ENCODE results near the gene USP17L10.
"Not testable (repeated sequence)": the region's sequence is repeated elsewhere in the genome, so short reads cannot be mapped to it uniquely, and the experiment has no call there.

The USP17L10 gene

GRCh38 chr4:9210357-9210756, at the start of gene USP17L10:
TSS of gene USP17L10 (plus strand) at chr4:9210657. CDS start at chr4:9210657, 0 bp downstream.
- not testable (repeated sequence) for DNase-seq (ENCODE audit: low read depth)

- not testable (repeated sequence) for DNase-seq (ENCODE audit: low read depth)
Measured at GRCh38 chr4:9165990-9166389, 44.5 kb upstream of the USP17L10 start.

GRCh38 chr4:9169791-9170459, 40.5 kb upstream of the USP17L10 start, which contains the start of gene FAM90A26:
TSS of gene FAM90A26 (plus strand) at chr4:9170409. CDS start at chr4:9173173, 2,764 bp downstream.
- not testable (repeated sequence) for DNase-seq (ENCODE audit: low read depth)

GRCh38 chr4:9214701-9215100, 4.2 kb downstream of the USP17L10 start:
- not testable (repeated sequence) for DNase-seq (ENCODE audit: low read depth)

- DNase-seq (ENCODE audit: low read depth): not testable (repeated sequence)
Measured at GRCh38 chr4:9215105-9215504, 4.6 kb downstream of the USP17L10 start, which contains the start of gene USP17L11. TSS of gene USP17L11 (plus strand) at chr4:9215405. CDS start at chr4:9215405, 0 bp downstream.

- DNase-seq (ENCODE audit: low read depth): not testable (repeated sequence)
Measured at GRCh38 chr4:9219852-9220251, 9.4 kb downstream of the USP17L10 start, which contains the start of gene USP17L12. TSS of gene USP17L12 (plus strand) at chr4:9220152. CDS start at chr4:9220152, 0 bp downstream.

- not testable (repeated sequence) for DNase-seq (ENCODE audit: low read depth)
Measured at GRCh38 chr4:9224596-9224995, 14.1 kb downstream of the USP17L10 start, which contains the start of gene USP17L13. TSS of gene USP17L13 (plus strand) at chr4:9224896. CDS start at chr4:9224896, 0 bp downstream.

GRCh38 chr4:9230249-9230648, 19.8 kb downstream of the USP17L10 start:
- not testable (repeated sequence) for DNase-seq (ENCODE audit: low read depth)

- DNase-seq (ENCODE audit: low read depth): not testable (repeated sequence)
Measured at GRCh38 chr4:9234085-9234484, 23.6 kb downstream of the USP17L10 start, which contains the start of gene USP17L15. TSS of gene USP17L15 (plus strand) at chr4:9234385. CDS start at chr4:9234385, 0 bp downstream.

- not testable (repeated sequence) for DNase-seq (ENCODE audit: low read depth)
Measured at GRCh38 chr4:9238461-9238860, 28.0 kb downstream of the USP17L10 start.

- not testable (repeated sequence) for DNase-seq (ENCODE audit: low read depth)
Measured at GRCh38 chr4:9243579-9243978, 33.1 kb downstream of the USP17L10 start, which contains the start of gene USP17L17. TSS of gene USP17L17 (plus strand) at chr4:9243879. CDS start at chr4:9243879, 0 bp downstream.

GRCh38 chr4:9247953-9248680, 37.7 kb downstream of the USP17L10 start, which contains the start of gene USP17L18:
TSS of gene USP17L18 (plus strand) at chr4:9248630. CDS start at chr4:9248630, 0 bp downstream.
- DNase-seq (ENCODE audit: low read depth): not testable (repeated sequence)

- DNase-seq (ENCODE audit: low read depth): not testable (repeated sequence)
Measured at GRCh38 chr4:9253078-9253477, 42.6 kb downstream of the USP17L10 start, which contains the start of gene USP17L19. TSS of gene USP17L19 (plus strand) at chr4:9253378. CDS start at chr4:9253378, 0 bp downstream.

- not testable (repeated sequence) for DNase-seq (ENCODE audit: low read depth)
Measured at GRCh38 chr4:9257824-9258223, 47.4 kb downstream of the USP17L10 start, which contains the start of gene USP17L20. TSS of gene USP17L20 (plus strand) at chr4:9258124. CDS start at chr4:9258124, 0 bp downstream.
